Stimulated activated CD4-positive, alpha-beta T cell treated with anti-CD3 and anti-CD28 coated beads, Interleukin-12 subunit alpha, Interleukin-12 subunit beta, amount 100 ng/mL, for 24 hours (primary cell): Measurements from ENCODE around the gene EPN3.
A peak's percentile ranks its signal among the peaks of the same experiment; 100 is the strongest.

Source experiments
- DNase-seq, 2 experiments: peaks; one replicate each; pipeline ENCODE4 v3.0.0-alpha.2; 2020; ENCODE audit warnings: low read depth in 2 of 2

EPN3 gene

DNA sequence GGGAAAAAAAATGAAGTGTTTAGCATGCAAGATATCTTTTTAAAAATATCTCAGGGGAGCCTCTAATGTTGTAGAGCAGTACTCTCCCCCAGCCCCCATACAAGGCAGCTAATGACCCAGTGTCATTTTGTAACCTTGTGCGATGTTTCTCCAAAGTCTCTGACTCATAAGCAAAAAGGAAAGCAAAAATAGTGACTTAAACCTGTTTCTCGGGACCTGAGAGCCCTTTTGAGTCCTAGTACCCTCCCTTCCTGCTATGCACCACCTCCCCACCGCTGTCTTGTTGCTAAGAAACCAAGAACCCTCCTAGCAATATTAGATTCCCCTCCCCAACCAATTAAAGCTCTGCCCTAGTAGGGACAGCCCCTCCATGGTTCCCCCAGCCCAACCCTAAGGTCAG, 21.5 kb upstream of the EPN3 start:
- peak in 1 of 2 experiments; percentile 42 for DNase-seq

DNA sequence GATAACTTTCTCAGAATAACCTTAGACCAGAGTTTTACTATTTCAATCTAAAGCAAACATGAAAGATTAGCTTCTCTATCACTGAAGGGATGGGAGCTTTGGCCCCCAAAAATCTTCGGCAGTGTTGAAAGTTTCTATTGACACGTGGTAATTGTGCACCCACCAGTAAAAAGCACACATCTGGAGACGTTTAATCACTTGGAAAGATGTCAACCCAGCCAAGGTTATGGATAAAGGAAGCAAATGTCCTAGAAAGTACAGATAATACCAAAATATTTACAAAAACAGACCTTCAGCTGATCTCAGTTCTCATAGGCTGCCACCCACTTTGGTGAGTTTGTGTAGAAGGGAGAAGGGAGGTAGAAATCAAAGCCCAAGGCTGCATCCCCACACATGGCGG, 19.0 kb upstream of the EPN3 start:
- DNase-seq = no peak

DNA sequence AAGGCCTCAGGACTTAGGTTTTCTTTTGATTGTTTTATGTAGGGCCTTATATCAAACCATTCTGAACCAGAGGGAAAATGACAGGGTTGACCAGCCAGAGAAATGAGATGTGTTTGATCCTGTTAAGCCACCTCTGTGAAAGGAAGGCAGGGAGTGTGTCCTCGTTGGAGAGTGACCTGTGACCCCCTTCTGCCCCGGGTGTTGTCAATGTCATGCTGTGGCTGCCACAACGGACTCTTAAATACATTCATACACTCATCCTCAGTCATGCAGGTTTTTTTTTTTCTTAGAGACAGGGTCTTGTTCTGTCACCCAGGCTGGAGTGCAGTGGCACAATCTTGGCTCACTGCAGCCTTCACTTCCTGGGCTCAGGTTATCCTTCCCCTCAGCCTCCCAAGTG, 18.1 kb upstream of the EPN3 start:
- DNase-seq = no peak

DNA sequence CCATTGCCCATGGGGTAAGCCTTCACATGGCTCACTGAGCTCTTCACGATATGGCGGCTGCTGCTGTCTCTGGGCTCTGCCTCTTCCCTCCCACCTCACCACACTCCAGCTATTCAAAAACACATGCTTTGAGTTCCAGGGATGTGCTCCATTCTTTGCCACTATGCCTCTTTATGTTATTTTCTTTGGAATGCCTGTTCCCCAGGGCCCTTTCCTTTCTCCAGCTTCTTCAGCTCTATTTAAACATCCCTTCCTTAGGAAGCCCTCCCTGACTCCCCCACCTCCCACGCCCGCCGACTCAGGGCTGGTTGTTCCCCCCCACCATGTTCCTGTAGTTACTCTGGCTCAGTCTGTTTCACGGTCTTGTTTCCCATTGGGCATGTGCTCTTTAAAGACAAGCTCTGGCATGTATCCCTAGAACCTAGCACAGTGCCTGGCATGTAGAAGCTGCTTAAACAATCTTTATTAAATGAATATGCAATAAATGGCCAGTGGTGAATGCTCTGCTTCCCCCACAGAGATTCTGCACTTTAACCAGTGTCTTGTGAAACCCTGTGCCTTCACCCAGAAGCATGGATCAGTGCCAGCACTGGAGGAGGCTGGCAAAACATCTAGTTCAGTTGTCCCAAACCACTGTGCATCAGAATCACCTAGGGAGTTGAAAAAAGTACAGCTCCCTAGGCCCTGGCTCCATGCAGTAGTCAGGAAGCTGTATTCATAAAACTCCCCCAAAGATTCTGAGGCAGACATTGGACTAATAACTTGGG, 17.4 kb upstream of the EPN3 start:
- DNase-seq = no peak

DNA sequence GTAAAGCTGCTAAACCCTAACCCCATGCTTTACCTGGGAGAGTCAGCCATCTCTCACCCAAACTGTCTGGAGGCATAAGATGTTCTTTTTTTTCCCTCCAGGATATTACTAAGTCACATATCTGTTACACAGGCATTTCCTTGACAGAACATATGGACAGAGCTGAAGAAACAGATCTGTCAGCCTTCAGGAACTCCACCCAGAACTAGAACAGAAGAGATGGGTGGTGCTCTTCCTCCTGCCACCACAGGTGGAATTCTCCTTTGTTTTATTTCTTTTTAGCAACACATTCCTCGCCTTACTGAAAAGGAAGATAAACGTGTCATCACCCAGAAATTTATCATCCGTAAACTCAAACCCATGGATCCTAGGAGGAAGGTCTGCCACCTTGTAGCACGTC, 15.5 kb upstream of the EPN3 start:
- DNase-seq = no peak

- DNase-seq = no peak
These were observed 14.8 kb upstream of the EPN3 start for GRCh38 chr17:50517504-50518383.

DNA sequence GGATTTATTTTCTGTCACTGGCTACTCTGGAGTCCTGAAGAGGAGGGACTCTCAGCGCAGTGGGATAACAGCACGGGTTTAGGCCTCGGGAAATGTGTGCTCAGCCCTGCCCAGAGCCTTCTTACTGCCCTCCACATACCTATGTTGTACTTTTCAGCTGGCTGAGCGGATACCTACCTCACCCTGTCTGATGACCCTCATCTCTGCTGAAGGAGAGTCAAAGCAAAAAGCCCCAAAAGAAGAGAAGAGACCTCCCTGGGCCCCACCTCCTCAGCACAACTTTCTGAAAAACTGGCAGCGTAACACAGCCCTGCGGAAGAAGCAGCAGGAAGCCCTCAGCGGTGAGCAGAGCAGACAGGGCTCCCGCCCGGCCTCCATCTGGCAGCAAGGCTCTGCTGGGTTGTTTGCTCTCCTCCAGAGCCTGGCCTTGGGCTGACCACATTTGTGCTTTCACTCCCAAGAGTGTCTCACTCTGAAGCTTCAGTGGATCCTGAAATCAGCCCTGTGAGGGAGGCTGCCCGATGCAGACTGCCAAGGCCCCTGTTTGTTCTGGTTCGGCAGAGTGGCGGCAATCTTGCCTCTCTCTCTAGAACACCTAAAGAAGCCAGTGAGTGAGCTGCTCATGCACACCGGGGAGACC, 14.0 kb upstream of the EPN3 start:
- DNase-seq = no peak

DNA sequence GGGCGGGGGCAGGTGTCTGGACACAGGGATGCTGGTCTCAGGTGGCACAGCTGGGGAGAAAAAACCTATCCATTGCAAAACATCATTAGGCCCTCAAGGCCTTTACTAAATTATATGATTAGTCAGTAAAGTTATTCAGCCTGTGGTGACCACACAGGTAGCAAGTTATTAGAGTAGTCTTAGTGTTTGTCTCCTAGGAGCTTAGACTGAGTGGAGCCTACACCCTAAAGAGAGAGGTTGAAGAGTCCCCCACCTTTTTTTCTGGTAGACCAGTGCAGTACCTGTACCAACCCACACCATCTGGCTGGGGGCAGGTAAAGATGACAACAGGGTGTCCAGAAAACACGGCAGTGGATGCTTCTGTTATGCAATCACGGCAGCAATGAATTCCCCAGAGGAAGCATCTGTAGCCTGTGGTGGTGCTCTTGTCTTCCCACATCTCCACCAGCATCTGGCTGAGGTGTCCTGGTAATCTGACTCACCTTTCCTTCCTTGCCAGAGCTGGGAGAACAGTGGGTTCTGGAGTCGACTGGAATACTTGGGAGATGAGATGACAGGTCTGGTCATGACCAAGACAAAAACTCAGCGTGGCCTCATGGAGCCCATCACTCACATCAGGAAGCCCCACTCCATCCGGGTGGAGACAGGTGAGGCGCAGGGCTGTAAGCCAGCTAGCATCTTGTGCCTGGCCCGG, 13.2 kb upstream of the EPN3 start:
- DNase-seq = no peak

DNA sequence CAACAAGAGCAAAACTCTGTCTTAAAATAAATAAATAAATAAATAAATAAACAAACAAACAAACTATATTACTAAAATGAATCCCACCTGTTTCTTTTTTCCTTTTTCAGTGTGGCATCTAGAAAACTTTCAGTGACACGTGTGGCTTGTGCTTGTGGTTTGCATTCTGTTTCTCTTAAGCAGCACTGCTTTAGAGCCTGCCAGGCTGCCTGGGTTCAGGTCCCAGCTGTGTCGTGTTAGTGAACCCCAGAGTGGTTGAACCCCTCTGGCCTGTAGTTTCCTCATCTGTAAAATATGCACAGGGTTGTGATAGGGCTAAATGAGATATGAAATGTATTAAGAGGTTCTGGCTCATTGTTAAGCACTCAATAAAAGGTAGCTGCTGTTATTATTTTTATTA, 12.1 kb upstream of the EPN3 start:
- DNase-seq = no peak

DNA sequence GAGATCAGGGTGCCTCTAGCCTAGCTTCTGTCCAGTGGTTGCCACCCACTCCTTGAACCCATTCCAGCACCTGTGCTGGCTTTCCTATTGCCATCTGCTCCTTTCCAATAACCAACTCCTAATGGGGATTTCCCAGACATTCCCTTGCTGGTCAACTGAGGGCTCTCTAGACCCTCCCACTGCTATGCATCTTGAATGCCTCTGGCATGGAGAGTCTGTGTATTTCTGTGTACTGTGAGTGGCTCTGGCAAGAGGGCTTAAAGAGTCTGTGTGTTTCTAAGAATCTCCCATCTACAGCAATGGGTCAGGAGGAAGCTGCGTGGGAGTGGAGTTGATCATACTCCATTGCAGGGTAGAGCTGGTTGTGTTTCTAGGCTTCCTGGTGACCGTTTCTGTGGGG, 11.0 kb upstream of the EPN3 start:
- DNase-seq = no peak

DNA sequence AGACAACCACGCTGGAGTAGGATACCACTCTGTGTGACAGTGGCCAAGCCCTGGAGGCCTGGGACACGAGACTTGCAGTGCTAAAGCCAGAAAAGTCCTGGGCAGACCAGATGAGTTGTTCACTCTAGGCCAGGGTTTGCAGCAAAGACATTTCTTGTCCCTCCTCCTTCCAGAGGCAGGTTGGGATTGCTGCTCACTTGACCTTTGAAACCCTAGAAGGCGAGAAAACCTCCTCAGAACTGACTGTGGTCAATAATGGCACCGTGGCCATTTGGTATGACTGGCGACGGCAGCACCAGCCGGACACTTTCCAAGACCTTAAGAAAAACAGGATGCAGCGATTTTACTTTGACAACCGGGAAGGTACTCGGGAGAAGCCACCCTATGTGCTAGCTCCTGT, 9.8 kb upstream of the EPN3 start:
- DNase-seq = no peak

- DNase-seq = no peak
These were observed 9.3 kb upstream of the EPN3 start for GRCh38 chr17:50523208-50523607.

DNA sequence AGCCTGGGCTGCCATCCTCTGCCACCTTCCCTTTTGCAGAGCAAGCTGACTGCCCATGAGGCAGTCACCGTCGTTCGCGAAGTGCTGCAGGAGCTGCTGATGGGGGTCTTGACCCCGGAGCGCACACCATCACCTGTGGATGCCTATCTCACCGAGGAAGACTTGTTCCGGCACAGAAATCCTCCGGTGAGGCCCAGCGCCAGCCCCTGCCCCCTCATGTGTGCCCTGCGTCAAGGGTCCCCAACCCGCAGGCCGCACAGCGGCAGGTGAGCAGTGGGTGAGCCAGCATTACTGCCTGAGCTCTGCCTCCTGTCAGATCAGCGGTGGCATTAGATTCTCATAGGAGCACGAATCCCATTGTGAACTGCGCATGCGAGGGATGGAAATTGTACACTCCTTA, 7.7 kb upstream of the EPN3 start:
- DNase-seq = no peak

DNA sequence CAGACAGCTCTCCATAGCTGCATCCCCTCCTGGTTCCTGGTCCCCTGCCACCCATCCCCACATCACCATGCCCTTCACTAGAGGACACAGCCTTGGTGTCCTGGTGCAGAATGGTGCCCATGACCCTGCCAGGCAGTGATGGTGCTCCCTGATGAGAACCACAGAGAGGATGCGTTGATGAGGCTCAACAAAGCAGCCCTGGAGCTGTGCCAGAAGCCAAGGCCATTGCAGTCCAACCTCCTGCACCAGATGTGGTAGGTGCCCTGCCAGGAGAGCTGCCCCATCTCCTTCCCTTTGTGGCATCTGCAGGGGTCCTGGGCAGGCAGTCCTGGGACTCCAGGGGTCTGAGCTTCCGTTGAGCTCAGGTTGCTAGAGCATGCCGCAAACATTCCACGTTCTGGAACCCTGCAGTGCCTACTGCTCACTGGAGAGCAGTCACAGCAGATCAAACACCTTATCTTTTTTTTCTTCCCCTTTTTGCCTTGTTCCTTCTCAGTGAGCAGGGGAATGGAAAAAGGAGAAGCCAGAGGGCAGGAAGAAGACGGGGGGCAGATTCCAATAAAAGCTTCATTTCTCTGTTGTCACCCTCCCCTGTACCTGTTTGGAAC, 5.3 kb upstream of the EPN3 start:
- no peak for DNase-seq

DNA sequence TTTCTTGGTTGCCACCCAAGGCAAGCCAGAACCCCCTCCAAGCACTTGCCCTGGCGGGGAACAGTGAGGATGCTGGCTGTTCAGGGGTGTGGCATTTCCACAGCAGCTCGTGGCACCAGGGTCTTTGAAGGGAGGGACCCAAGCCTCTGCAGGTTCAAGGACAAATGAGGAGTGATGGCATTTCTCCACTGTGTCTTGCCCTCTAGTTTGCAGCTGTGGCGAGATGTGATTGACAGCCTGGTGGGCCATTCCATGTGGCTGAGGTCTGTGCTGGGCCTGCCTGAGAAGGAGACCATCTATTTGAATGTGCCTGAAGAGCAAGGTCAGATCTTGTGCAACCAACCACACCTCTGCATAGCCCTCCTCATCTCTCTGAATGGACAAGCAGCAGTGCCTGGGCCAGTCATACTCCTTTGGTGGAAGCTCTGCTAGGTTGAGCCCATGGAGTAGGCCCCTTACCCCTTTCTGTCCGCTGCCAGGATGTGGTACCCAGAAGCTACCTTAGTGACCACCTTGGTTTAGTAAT, 4.5 kb upstream of the EPN3 start:
- DNase-seq = no peak

DNA sequence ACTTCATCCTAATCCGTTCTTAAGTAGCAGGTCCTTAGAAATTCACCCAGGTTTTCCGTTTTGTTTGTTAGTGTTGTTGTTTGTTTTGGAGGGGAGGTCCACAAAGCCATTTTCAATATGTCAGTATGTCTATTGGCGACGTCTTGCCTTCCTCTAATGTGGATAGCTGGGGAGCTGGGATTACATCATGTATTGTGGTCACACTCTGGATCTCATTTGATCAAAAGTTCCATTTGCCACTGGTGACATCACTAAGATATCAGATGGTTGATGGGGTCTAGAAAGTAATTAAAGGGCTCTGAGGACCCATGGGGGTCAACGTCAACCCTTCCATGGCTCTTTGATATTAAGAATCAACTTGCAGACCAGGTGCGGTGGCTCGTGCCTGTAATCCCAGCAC, 2.7 kb upstream of the EPN3 start:
- no peak for DNase-seq

DNA sequence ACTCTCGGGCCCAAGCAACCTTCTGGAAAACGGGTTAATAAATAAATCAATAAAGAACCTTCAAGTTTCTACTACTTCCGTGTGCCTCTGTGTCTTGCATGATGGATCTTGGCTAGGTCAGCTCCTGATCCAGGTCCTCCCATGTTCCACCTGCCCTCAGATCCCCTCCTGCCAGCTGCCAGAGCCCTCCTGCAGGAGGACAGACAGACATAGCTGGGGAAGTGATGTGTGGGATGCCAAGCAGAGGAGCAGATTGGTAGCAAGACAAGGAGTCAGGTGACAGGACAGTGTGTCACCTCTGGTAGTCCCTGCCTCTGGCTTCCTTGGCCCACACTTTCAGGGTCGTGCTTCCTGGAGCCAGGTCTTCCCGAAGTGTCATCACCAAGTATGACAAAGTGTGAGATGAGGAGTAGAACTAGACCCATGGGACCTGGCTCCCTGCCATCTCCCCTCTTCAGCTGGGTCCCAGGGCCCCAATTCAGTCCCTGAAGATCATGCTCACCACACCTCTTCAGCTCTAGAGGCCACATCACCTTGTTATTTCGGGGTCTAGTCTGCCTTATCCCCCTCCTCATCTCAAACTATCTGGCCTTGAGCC, 1.0 kb upstream of the EPN3 start:
- DNase-seq = no peak

GRCh38 chr17:50533185-50533584, 650 bp downstream of the EPN3 start:
- DNase-seq = no peak

DNA sequence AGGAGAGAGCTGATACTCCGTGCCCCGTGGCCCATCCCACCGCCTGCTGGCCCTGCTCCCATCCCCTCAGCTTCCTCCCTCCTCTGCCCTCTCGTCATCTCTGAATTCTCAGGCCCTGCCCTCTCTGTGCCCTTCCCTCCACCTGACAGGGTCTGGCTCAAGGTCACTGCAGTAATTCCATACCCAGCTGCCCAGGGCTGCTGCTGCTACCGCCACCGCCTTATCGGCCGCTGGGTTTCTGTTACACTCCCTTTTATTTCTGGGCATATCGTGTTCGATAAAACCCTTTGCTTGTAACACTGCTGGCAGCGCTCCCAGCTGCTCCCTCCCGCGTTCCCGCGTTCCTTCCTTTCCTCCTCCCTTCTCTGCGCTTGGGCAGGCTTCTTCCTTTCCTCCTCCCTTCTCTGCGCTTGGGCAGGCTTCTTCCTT, 1.2 kb downstream of the EPN3 start:
- DNase-seq = no peak

DNA sequence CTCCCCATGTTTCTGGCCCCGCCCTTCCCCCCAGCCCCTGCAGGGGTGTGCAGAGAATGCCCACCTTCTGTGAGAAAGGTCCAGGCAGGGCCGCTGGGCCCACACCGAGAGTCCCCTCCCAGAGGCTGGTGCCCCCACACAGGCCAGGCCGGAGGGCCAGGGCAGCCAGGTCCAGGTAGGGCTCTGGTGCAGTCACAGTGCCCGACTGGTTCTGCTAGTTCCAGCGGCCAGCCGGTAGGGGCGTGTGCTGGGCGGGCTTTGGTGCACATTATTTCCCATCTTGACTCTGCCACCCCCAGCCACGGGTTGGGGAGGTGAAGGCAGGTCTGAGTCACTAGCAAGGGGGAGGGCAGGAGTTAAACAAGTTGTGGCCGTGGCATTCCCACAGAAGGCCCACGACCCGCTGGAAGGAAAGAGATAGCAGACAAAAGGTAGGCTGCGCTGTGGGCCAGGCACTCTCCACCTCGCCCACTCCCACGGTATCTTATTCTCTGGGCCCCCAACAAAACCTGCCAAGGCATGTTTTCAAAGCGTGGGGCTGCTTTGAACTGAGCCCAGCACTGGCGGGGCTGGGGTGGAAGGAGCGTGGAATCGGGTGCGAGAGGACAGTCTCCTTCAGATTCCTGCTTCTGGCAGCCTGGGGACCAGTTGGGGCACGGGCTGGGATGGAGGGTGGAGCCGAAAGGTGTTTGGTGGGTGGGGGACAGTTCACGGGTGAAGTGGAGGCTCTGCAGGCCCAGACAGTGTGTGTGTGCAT, 1.9 kb downstream of the EPN3 start:
- DNase-seq = no peak
